Amniotic epithelial cell (primary cell): ENCODE measurements around the gene PSTK.

Source experiments
- DNase-seq: peaks from one replicate; pipeline ENCODE4 v3.0.0-alpha.2; 2010; ENCODE audit warnings: low read depth

PSTK gene

GRCh38 chr10:122992031-122992585 lies 11.9 kb downstream of the PSTK start:
- no peak for DNase-seq

DNA sequence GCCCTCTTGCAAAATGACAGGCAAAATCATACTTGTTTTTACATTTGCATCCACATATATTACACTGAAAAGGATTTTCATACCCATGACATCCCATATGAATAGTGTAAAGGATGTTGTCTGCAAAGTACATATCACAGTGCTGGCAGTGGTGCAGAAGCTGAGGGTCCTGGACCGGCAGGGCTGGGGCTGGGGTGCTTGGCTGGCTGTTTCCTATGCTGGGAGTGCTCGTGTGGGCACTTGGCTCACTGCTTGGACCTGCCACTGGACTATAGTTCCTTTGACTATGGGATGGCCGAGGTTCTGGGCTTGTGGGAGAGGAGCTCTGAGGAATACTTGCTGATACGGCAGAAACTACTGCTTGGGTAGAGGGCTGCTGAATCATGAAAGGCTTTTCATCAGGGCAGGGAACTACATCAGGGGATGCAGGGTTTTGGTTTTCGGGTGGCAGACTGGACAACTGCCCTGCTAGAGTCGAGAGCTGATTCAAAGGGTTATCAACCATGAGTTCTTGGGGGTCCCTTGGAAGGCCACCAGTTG lies 13.7 kb downstream of the PSTK start:
- no peak for DNase-seq

- no peak for DNase-seq
Measured at GRCh38 chr10:122995936-122996335, 15.7 kb downstream of the PSTK start.

DNA sequence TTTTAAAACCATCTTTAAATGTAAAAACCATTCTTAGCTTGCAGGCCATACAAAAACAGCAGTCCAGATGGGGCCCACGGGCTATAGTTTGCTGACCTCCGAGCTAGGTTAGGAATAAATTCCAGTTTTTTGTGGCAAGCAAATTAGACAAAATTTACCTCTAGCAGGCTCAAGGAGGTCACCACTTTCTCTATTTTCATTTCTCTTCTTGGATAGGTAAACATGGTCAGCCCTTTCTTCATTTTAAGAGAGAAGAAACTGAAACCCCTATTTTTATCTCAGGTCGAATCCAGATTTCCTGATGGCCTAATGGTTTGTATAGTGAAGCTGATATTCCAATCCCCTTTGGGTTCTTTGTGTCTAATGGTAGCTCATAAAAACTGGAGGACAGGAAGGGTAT lies 17.7 kb downstream of the PSTK start:
- DNase-seq, result no peak

GRCh38 chr10:122998360-122998917 lies 18.2 kb downstream of the PSTK start:
- no peak for DNase-seq

GRCh38 chr10:122998934-122999333 lies 18.7 kb downstream of the PSTK start:
- no peak for DNase-seq

GRCh38 chr10:122999347-122999746 lies 19.1 kb downstream of the PSTK start:
- DNase-seq, result no peak

DNA sequence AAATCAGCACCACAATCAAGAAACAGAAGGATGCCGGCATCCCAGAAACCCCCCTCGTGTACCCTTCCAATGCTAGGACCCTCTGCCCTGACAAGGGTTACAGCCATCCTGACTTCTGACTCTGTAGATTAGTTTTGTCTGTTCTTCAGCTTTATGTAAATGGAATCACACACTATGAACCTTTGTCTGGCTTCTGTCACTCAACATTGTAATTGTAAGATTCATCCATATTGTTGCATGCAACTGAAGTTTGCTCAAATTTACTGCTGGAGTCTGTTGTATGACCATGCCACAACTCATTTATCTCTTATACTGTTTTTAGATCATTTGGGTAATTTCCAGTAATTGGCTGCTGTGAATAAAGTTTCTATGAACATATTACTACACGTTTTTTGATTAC lies 20.0 kb downstream of the PSTK start:
- no peak for DNase-seq

DNA sequence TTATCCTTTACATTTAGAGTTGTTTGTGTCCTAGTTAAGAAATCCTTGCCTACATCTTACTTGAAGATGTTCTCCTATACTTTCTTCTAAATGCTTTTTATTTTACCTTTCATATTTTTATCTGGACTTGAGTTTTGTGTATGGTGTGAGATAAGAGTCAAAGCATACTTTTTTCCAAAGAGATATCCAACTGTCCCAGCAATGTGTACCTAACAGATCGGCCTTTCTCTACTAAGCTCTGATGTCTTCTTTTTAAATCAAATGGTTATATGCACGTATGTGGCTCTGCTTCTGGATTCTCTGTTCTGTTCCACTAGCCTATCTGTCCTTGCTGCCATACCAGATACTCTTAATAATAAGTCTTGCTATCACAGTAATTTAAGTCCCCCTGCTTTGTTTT lies 21.2 kb downstream of the PSTK start:
- no peak for DNase-seq

GRCh38 chr10:123004298-123004697 lies 24.1 kb downstream of the PSTK start:
- DNase-seq, result no peak

DNA sequence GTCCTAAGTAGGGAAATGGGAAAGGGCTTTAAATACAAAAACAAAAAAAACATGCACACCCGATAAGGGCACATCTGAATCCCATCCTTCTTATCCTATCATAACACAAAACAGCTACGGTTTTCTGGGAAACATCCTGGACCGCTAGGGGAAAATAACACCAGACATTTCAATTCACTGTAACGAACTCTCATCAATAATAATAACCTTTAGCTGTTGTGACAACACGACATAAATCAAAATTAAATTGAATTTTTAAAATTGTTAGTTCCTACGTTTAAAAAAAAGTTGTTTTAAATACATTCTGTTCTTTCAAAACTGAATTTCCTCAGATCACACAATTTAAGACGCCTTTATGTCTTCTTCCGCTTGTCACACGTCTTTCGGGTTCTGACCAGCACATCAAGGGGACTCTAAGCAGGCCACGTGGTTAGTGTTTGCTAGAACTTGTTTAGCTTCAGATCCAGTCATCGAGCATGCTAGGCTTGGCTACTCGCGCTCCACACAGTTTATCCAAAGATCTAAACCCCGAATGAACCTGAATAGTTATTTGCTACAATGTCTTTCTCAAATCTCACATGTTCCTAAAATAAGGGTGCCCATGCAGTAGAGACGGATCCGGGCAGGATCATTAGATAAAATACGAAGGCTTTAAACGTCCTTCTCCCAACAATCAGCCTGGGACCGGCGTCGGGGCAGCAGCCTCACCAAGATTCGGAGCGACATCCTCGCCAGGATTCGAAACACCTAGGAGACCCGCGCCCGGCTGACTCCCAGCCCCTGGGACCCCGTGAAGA lies 27.6 kb downstream of the PSTK start:
- DNase-seq, result peak; percentile 47

GRCh38 chr10:123008355-123009104 lies 28.3 kb downstream of the PSTK start, which contains the start of the genes ACADSB and IKZF5:
Gene ACADSB (plus strand): TSS chr10:123009006. CDS start chr10:123009030, 24 bp downstream.
Gene IKZF5 (minus strand): TSS chr10:123008795. CDS start chr10:122998625, 10,170 bp downstream.
- DNase-seq, result peak; percentile 96

DNA sequence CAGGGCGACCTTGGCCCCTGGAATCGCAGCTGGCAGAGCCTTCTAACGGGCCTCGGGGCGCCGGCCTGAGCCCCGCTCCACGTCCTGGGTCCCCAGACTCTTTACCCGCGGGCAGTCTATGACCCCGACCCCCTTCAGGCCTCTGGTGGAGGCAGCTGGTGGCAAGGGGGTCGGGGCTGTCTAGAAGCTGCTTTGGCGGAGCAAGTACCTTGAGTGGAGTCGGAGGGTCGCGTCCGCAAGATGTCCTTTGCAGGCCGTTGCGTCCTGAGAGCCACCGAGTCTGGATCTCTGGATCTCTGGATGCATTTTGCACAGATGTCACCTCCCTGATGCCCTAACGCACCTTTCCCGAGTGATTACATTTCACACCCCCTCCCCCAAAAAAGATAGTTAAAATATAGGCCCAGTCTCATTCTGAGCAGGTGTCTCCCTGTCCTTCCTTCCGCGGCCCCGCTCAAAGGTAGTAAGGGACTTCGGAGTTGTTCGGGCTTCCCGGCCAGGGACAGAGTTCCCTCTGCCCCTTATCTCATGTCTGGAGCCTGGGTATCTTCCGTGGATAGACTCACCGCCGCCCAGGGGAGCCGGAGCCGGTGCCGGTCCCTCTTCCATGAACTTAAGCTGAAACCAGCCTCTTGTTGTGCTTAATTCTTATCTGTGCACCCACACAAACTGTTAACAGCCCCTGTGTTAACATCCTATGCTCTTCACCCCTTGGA lies 29.1 kb downstream of the PSTK start:
- peak; percentile 3 for DNase-seq

GRCh38 chr10:123011987-123012386 lies 31.8 kb downstream of the PSTK start:
- no peak for DNase-seq

- DNase-seq, result peak; percentile 8
Measured at GRCh38 chr10:123013456-123014419, 33.5 kb downstream of the PSTK start.

- DNase-seq, result no peak
Measured at GRCh38 chr10:123014772-123015171, 34.6 kb downstream of the PSTK start.

- no peak for DNase-seq
Measured at GRCh38 chr10:123016228-123016627, 36.0 kb downstream of the PSTK start.

GRCh38 chr10:123017421-123018165 lies 37.4 kb downstream of the PSTK start:
- no peak for DNase-seq

GRCh38 chr10:123018531-123018930 lies 38.3 kb downstream of the PSTK start:
- DNase-seq, result no peak

- DNase-seq, result no peak
Measured at GRCh38 chr10:123019264-123019663, 39.1 kb downstream of the PSTK start.
